Measurements from ENCODE around the gene PTPRS.

PTPRS gene

GRCh38 chr19:5305163-5305562, 35.4 kb downstream of the PTPRS start:
- no peak for DNase-seq

- DNase-seq = no peak
Measured at GRCh38 chr19:5304486-5304885, 36.1 kb downstream of the PTPRS start.

- DNase-seq = no peak
Measured at GRCh38 chr19:5303208-5303607, 37.4 kb downstream of the PTPRS start.

- no peak for DNase-seq
Measured at GRCh38 chr19:5302396-5302795, 38.2 kb downstream of the PTPRS start.

- DNase-seq = no peak
Measured at GRCh38 chr19:5299137-5299536, 41.5 kb downstream of the PTPRS start.

GRCh38 chr19:5298471-5298901, 42.1 kb downstream of the PTPRS start:
- DNase-seq = no peak

GRCh38 chr19:5297272-5297669, 43.3 kb downstream of the PTPRS start:
- DNase-seq = no peak

GRCh38 chr19:5296457-5297271, 43.9 kb downstream of the PTPRS start:
- no peak for DNase-seq

GRCh38 chr19:5296021-5296420, 44.6 kb downstream of the PTPRS start:
- DNase-seq = no peak

GRCh38 chr19:5294403-5295160, 46.0 kb downstream of the PTPRS start:
- no peak for DNase-seq

GRCh38 chr19:5293612-5294378, 46.8 kb downstream of the PTPRS start:
- DNase-seq = no peak

- peak; percentile 23 for DNase-seq
Measured at GRCh38 chr19:5292822-5293611, 47.6 kb downstream of the PTPRS start.

- DNase-seq = peak; percentile 20
Measured at GRCh38 chr19:5292453-5292821, 48.2 kb downstream of the PTPRS start.

- no peak for DNase-seq
Measured at GRCh38 chr19:5291588-5292193, 48.9 kb downstream of the PTPRS start.

All from activated T-cell treated with anti-CD3 and anti-CD28 coated beads for 4 hours (primary cell).